Left cardiac atrium (tissue), 4 donors: ENCODE results near the gene ZNF609. TPM values are rescaled to one million over a fixed set of nuclear protein-coding genes. Genes with fewer than 3 reads are reported as not detected.

Experiments used
- ATAC-seq, 2 donors: fragments of 200-7000 bp; cut with Tn5 transposase; one replicate each; pipeline ENCODE4 v1.9.1; 2020; ENCODE audit warnings: mild to moderate bottlenecking in 2 of 2, moderate library complexity in 2 of 2
- DNase-seq: peaks from one replicate; pipeline ENCODE4 v3.0.0-alpha.2; 2020
- intact Hi-C, 2 donors: fragments of 100-400 bp; cut with DNase I; formaldehyde crosslinking; loops; one replicate each; pipeline versions ENCODE4 v1.14.1 to v1.15.1; 2022 to 2023
- long read RNA-seq: library from polyadenylated mRNA; unstranded; transcript quantifications from one replicate; pipeline ENCODE4 v2.0.0, GENCODE V29; 2021
- total RNA-seq, 2 donors: library from RNA; stranded (reverse); fragmentation: NEBNext Ultra II Directional; extraction: Animal tissue kit (Norgen Biotek cat#: 25700); gene quantifications; one replicate each; pipeline ENCODE4 v1.2.1, GENCODE V29; 2021
- donor health status: DM: no; HTN: yes; CAD: no.
- donor health status: DM: no; HTN: yes; CAD: no; lungs with severe emphysema.
- donor health status: DM: yes; HTN: yes; CAD: no.
- donor health status: Dilated cardiomyopathy.

Gene ZNF609
- 10 to 100 TPM; 17.5 to 18.1 TPM for total RNA-seq
- long read RNA-seq, partial matches to known transcripts: 0 of 1 reads
- long read RNA-seq, other reads (novel, unspliced or antisense): 1 of 1 reads

DNA sequence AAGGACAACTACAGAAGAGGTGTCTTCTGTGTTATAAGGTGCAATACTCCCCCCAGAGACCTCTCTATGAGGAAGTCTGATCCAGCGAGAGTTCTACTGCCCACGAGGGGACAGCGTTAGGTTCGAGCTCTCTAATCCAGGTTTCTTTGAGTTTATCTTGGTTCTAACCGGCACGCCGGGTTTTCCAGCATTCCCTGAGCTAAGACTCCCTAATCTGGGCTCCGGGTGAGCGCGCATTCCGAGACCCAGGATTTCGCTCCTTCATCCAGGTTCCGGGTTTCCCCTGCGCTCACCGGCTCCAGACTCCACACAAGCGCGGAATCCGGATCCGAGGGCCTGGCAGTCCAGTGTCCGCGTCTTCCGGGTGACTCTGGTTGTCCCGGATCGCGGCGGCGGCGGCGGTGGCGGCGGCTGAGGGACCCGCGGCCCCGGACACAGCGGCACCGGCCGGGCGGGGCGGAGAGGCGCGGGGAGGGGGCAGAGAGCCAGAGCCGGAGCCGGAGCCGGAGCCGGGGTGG is at the start of gene ZNF609:
TSS of gene ZNF609 (plus strand) at position 373 of the 518 bp plus-strand sequence. CDS start 38,842 bp downstream, outside the sequence.
- intact Hi-C loops: loop anchor here in 1 of 2 donors (10.0 kb wide), 1 partner anchor 175 kb away; no protein-coding TSS in a partner anchor
- peak; percentile 81 to 87 for ATAC-seq
- peak; percentile 92 for DNase-seq

DNA sequence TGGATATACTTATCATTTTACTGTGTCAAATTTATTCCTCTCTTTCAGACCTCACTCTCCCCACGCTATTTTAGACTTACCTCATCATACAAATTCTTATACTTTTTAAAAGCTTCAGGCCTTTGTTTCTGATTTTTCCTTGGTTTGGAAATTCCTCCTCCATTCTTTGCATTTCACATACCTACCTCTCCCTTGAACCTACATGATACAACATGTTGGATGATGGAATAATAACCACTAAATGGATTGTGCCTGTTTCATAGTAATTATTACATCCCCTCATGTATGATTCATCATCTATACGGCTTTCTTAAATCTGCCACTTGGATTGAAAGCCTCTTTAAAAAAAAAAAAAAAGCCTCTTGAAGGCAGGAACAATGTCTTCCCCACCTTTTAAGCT is 48.2 kb upstream of the ZNF609 start:
- ATAC-seq (no peak), DNase-seq (no peak)
- intact Hi-C loops: no loop called here

DNA sequence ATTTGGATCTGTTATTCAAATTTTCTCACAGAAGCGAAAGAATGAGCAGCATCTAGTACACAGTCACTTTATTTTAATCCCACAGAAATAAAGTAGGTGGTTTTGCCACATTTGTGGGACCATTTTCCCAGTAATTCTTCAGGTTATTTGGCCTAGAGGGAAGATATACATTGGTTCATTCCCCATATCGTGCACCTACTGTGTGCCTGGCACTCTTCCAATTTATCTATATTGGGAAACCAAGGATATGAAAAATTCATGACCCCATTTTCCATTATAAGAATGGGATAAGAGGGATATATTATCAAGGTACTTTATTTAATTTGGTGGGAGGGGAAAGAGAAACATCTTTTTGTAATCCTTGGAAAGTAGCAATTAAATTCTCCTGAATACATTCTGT is 37.7 kb upstream of the ZNF609 start:
- DNase-seq (no peak), ATAC-seq (no peak)
- intact Hi-C loops: loop anchor here in 1 of 2 donors (10.0 kb wide), 1 partner anchor 252 kb away; no protein-coding TSS in a partner anchor

DNA sequence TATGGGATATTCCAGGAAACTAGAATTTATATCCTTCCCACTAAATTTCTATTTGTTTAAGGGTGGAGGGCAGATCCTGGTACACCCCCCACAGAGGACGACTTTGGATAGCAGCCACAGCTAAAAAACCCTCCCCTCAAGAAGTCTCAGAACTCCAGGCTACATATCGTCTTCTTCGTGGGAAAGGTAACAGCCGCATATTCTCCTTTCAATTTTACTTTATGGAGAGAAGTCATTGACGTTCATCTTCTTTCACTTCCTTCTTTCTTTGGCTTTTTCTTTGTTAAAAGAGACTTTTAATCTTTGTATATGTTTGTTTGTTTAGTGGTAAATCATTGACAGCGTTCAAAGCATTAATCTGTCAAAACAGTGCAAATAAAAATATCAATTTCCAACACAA is 36.4 kb upstream of the ZNF609 start:
- intact Hi-C loops: loop anchor here in 1 of 2 donors (10.0 kb wide), 1 partner anchor 251 kb away; no protein-coding TSS in a partner anchor
- no peak for DNase-seq
- no peak for ATAC-seq

GRCh38 chr15:64425221-64425620 is 35.2 kb upstream of the ZNF609 start:
- DNase-seq (no peak), ATAC-seq (no peak)
- intact Hi-C loops: loop anchor here in 1 of 2 donors (10.0 kb wide), 1 partner anchor 250 kb away; no protein-coding TSS in a partner anchor

- no peak for DNase-seq
- peak in 1 of 2 donors; percentile 16 for ATAC-seq
- intact Hi-C loops: loop anchor here in 1 of 2 donors (10.0 kb wide), 1 partner anchor 248 kb away; no protein-coding TSS in a partner anchor
Observed at GRCh38 chr15:64426845-64427465, 33.4 kb upstream of the ZNF609 start.

DNA sequence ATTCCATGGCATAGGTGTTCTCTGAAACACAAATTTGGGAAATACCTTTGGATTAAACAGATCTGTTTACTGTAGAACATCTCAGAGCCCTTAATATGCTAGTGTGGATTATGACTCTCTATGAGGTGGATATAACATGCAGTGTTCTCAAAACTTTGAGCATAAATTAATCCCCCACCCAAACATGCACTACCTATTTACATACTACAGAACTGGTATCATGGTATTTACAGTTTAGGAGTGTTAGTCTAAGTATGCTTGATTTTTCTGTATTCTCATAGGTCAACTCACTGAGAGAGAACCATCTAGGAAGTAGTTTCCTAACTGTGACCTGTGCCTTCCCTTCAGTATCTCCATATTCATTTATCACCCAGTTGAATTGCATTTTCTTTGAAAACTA is 30.9 kb upstream of the ZNF609 start:
- DNase-seq: no peak
- no peak for ATAC-seq
- intact Hi-C loops: loop anchor here in 1 of 2 donors (10.0 kb wide), 1 partner anchor 245 kb away; no protein-coding TSS in a partner anchor

DNA sequence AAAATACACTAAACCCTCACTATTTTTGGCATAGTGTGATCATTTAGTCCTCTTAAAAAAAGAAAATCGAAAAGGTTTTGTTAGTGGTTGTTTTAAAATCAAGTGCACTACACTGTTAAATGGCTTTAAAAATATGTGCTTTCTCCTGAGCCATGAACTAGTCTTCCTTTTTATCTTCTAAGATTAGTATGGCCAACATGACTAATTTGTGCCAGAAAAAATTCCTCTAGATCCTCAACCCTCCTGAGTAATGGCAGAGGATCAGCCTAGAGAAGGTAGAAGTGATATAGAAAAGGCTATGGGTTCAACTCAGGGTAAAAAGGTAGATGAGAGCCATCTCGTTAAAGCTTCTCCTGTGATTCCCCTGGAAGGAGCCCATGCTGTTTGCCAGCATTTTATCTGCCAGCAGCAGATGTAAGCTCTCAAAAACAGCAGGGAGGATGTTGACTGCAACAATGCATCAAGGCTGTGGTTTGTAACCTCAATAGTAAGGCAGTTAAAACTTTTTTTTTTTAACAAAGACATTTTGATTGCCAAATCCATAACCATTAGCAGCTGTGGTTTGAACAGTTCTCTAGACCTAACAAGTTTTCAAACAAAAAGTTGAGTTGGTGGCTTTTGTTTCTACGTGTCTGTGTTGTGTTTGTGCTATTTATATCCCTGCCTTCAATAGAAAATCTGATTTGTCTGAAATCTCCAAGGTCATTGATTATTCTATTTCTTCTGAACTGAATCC is 30.2 kb upstream of the ZNF609 start:
- ATAC-seq (peak; percentile 80 to 84), DNase-seq (peak; percentile 27)
- intact Hi-C loops: loop anchor here in 1 of 2 donors (10.0 kb wide), 1 partner anchor 245 kb away; no protein-coding TSS in a partner anchor

DNA sequence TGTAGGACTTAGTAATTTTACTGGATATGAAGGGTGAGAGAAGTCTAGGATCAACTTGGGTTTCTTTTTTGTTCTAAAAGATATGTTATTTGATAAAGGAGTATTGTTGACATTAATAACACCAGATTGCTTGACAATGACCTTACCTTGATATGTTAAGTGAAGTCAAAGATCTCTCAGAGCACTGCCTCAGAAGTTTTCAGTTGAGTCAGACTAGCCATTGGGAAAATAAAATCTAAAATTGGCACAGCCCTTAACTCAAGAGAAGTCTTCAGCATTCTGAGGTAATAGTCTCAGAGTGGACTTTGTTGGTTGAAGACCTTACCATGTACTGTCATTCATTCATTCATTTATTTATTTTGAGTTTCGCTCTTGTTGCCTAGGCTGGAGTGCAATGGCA is 22.4 kb upstream of the ZNF609 start:
- intact Hi-C loops: no loop called here
- ATAC-seq (no peak), DNase-seq (no peak)

- intact Hi-C loops: no loop called here
- no peak for DNase-seq
- ATAC-seq: no peak
Observed at GRCh38 chr15:64438653-64439447, 21.5 kb upstream of the ZNF609 start.

GRCh38 chr15:64441852-64442251 is 18.5 kb upstream of the ZNF609 start:
- intact Hi-C loops: no loop called here
- ATAC-seq (no peak), DNase-seq (no peak)

- intact Hi-C loops: no loop called here
- ATAC-seq (peak in 1 of 2 donors; percentile 32), DNase-seq (no peak)
Observed at GRCh38 chr15:64443016-64443415, 17.4 kb upstream of the ZNF609 start.

DNA sequence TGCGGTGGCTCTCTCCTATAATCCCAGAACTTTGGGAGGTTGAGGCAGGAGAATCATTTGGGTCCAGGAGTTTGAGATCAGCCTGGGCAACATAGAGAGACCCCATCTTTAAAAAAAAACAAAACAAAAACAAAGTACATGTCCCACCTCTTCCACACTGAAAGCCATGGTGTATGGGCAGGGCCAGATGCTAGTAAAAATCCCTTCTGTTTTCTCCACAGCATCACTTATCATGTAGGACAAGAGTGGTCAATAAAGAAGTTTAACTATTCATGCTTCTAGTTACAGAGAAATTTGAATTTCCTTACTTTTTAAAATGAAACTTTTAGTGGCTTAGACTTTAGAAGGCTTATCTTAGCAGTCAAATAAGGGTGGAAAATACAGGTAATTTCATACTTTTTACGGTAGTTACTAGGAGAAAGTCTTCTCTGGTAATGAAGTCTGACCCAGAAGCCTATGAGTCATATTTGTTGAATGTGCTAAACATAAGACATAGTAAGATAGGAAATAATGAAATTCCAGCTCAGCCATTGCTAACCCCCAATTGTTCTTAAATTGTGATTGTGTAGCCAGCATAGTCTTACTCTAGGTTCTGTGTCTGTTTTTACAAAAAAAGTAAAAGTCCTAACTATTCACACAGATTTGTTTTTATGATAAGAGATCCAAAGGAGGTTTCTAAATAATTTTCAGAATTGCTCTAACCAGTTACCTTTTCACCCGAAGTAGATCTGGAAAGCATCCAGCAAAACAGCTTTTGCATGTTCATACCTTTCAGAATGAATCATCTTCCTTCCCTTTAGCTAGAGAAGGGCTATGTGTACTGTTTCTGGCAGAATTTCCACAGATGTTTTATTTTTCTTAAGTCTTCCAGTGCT is 16.4 kb upstream of the ZNF609 start:
- intact Hi-C loops: no loop called here
- ATAC-seq: peak; percentile 23 to 92
- DNase-seq: no peak

DNA sequence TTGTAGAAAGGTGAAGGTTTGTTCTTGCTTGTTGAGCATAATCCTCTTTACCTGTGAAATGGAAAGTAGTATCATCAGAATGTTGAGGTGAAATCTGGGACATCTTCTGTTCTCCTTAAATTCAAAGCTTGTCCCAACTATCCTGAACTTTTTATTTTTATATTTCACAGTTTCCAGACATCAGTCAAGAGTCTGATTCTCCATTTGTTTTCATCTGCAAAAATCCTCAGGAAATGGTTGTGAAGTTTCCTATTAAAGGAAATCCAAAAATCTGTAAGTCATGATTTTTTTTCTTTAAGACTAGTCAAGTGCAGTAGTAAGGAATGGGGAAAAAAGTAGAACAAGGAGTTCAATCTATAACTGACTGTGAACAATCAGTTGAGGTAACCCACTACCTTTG is 15.5 kb upstream of the ZNF609 start:
- intact Hi-C loops: no loop called here
- no peak for DNase-seq

GRCh38 chr15:64447536-64448315 is 12.7 kb upstream of the ZNF609 start:
- no peak for ATAC-seq
- intact Hi-C loops: no loop called here
- DNase-seq: no peak

More for the DNA sequence above, 15.5 kb upstream of the ZNF609 start:
- no peak for ATAC-seq

- ATAC-seq (peak in 1 of 2 donors; percentile 44), DNase-seq (peak; percentile 30)
- intact Hi-C loops: no loop called here
Observed at GRCh38 chr15:64452988-64453688, 7.2 kb upstream of the ZNF609 start.

DNA sequence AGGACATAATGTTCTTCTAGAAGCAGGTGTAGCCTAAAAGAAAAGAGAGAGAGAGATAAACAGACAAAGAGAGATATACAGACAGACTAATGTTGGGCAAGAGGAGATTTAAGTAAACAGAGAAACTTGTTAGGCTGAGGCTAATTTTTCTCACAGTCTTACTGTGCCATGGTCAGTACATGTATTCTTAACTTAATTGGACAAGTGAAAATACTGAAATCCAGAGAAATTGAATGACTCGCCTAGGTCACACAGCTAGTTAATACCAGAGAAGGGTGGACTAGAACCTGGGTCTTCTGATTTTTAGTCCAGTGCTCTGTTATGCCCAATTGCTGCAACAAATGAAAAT is 6.7 kb upstream of the ZNF609 start:
- ATAC-seq (no peak), DNase-seq (no peak)
- intact Hi-C loops: no loop called here
